ENCODE results near the gene RAB11FIP2.

DNA sequence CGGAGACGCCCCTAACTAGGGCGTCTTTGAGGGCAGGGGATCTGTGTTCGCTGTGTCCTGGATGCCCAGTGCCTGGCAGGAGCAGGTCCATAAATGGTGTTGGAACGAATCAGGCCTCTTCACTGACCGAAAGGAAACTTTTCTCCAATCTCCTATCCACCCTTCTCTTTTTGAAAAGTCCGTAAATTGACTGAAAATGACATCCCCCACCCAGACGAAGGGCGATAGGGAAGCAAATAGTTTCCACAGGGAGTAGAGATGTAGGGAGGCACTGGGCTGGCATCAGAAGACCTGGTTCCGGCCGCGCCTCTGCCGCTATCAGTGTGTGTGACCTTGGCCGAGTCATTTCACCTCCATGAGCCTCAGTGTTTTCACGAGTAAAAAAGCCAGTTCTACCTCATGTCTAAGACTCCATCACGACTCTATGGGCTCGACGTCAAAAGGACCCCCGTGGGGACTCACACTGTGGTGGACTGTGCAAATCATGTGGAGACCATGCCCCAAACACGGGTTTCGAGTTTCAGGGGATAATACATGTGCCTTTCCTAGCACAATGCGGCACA lies 497 bp upstream of the RAB11FIP2 start:
- TF ChIP-seq, protein P1, sequence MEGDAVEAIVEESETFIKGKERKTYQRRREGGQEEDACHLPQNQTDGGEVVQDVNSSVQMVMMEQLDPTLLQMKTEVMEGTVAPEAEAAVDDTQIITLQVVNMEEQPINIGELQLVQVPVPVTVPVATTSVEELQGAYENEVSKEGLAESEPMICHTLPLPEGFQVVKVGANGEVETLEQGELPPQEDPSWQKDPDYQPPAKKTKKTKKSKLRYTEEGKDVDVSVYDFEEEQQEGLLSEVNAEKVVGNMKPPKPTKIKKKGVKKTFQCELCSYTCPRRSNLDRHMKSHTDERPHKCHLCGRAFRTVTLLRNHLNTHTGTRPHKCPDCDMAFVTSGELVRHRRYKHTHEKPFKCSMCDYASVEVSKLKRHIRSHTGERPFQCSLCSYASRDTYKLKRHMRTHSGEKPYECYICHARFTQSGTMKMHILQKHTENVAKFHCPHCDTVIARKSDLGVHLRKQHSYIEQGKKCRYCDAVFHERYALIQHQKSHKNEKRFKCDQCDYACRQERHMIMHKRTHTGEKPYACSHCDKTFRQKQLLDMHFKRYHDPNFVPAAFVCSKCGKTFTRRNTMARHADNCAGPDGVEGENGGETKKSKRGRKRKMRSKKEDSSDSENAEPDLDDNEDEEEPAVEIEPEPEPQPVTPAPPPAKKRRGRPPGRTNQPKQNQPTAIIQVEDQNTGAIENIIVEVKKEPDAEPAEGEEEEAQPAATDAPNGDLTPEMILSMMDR (IDR thresholded peaks at IDR 0.05): no peak
- TF ChIP-seq FOXJ3 (CRISPR knock-in tag; IDR thresholded peaks at IDR 0.05) (no peak), JUND (IDR thresholded peaks at IDR 0.05) (no peak), SMC3 (IDR thresholded peaks at IDR 0.05; ENCODE audit: low read depth, low read length) (no peak), EP300 (IDR thresholded peaks at IDR 0.05; ENCODE audit: borderline replicate concordance in 1 of 2, low read depth in 1 of 2, low read length in 1 of 2) (no peak), POLR2AphosphoS5 (IDR thresholded peaks at IDR 0.05; ENCODE audit: low read depth, low read length) (no peak), RXRA (IDR thresholded peaks at IDR 0.05; ENCODE audit: borderline replicate concordance, low read depth) (no peak)
- TF ChIP-seq, protein P2, sequence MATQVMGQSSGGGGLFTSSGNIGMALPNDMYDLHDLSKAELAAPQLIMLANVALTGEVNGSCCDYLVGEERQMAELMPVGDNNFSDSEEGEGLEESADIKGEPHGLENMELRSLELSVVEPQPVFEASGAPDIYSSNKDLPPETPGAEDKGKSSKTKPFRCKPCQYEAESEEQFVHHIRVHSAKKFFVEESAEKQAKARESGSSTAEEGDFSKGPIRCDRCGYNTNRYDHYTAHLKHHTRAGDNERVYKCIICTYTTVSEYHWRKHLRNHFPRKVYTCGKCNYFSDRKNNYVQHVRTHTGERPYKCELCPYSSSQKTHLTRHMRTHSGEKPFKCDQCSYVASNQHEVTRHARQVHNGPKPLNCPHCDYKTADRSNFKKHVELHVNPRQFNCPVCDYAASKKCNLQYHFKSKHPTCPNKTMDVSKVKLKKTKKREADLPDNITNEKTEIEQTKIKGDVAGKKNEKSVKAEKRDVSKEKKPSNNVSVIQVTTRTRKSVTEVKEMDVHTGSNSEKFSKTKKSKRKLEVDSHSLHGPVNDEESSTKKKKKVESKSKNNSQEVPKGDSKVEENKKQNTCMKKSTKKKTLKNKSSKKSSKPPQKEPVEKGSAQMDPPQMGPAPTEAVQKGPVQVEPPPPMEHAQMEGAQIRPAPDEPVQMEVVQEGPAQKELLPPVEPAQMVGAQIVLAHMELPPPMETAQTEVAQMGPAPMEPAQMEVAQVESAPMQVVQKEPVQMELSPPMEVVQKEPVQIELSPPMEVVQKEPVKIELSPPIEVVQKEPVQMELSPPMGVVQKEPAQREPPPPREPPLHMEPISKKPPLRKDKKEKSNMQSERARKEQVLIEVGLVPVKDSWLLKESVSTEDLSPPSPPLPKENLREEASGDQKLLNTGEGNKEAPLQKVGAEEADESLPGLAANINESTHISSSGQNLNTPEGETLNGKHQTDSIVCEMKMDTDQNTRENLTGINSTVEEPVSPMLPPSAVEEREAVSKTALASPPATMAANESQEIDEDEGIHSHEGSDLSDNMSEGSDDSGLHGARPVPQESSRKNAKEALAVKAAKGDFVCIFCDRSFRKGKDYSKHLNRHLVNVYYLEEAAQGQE (IDR thresholded peaks at IDR 0.05; ENCODE audit: low read depth, low read length): no peak
- TF ChIP-seq, protein P3, sequence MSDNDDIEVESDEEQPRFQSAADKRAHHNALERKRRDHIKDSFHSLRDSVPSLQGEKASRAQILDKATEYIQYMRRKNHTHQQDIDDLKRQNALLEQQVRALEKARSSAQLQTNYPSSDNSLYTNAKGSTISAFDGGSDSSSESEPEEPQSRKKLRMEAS (IDR thresholded peaks at IDR 0.05; ENCODE audit: low read depth): no peak
